Activated naive CD8-positive, alpha-beta T cell treated with anti-CD3 and anti-CD28 coated beads for 36 hours (primary cell): ENCODE results near the gene BARHL1. TPM values are rescaled to one million over a fixed set of nuclear protein-coding genes. Genes with fewer than 3 reads are reported as not detected.

Source experiments
- DNase-seq: peaks from one replicate; pipeline ENCODE4 v3.0.0; 2021
- H3K27ac Mint-ChIP-seq: one replicate; pipeline ENCODE4 v1.8.0; 2022; ENCODE audit warnings: mild to moderate bottlenecking, moderate library complexity, mixed read lengths
- H3K27me3 Mint-ChIP-seq: one replicate; pipeline ENCODE4 v1.8.0; 2022; ENCODE audit warnings: mild to moderate bottlenecking, mixed read lengths
- H3K36me3 Mint-ChIP-seq: one replicate; pipeline ENCODE4 v1.8.0; 2021; ENCODE audit warnings: mild to moderate bottlenecking, mixed read lengths
- H3K4me1 Mint-ChIP-seq: one replicate; pipeline ENCODE4 v1.8.0; 2021; ENCODE audit warnings: mixed read lengths
- H3K4me3 Mint-ChIP-seq: one replicate; pipeline ENCODE4 v1.8.0; 2022; ENCODE audit warnings: mild to moderate bottlenecking, moderate library complexity, mixed read lengths
- H3K9me3 Mint-ChIP-seq: one replicate; pipeline ENCODE4 v1.8.0; 2022; ENCODE audit warnings: mixed read lengths
- total RNA-seq, 2 experiments: library from RNA; stranded (reverse); gene quantifications; one replicate each; pipeline ENCODE4 v1.2.3, GENCODE V29; 2021

BARHL1 gene
- total RNA-seq, 2 experiments from 2014 or later = not detected

DNA sequence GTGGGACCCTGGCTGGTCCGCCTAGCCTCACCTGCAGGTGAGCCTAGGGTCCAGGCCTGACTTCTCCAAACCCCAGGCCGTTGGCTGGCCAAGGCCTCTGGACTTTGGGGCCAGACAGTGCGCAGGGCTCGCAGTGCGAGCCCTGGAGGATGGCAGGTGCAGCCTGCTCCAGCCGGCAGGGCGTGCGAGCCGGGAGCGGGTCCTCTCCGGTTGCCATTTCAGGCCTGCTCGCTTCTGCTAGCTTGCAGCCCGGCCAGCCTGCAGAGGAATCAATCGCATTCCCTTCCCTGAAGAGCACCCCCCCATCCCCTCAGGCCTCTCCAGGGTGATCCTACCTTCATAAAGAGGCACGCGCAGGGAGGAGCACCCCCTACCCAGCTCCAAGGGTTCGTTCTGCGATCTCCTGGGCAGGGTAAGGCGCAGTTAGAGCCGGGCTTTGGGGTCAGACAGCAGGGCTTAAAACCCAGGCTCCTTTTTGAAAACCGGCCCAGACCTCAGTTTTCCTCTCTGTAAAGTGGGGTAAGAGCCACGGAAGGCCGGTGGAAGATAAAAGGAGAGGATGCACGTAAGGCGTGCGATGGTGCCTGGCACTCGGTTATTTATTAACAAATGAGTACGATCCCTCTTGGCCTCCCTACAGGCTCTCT is 6.2 kb downstream of the BARHL1 start:
- H3K27ac Mint-ChIP-seq = no peak overlapping the region
- no peaks in the 10 kb centered on the region for H3K9me3 Mint-ChIP-seq
- H3K36me3 Mint-ChIP-seq = peaks cover 8% of the 10 kb centered on the region
- H3K4me3 Mint-ChIP-seq = no peak overlapping the region
- peaks cover 88% of the 10 kb centered on the region for H3K27me3 Mint-ChIP-seq
- DNase-seq = no peak
- H3K4me1 Mint-ChIP-seq = peaks cover 8% of the 10 kb centered on the region

DNA sequence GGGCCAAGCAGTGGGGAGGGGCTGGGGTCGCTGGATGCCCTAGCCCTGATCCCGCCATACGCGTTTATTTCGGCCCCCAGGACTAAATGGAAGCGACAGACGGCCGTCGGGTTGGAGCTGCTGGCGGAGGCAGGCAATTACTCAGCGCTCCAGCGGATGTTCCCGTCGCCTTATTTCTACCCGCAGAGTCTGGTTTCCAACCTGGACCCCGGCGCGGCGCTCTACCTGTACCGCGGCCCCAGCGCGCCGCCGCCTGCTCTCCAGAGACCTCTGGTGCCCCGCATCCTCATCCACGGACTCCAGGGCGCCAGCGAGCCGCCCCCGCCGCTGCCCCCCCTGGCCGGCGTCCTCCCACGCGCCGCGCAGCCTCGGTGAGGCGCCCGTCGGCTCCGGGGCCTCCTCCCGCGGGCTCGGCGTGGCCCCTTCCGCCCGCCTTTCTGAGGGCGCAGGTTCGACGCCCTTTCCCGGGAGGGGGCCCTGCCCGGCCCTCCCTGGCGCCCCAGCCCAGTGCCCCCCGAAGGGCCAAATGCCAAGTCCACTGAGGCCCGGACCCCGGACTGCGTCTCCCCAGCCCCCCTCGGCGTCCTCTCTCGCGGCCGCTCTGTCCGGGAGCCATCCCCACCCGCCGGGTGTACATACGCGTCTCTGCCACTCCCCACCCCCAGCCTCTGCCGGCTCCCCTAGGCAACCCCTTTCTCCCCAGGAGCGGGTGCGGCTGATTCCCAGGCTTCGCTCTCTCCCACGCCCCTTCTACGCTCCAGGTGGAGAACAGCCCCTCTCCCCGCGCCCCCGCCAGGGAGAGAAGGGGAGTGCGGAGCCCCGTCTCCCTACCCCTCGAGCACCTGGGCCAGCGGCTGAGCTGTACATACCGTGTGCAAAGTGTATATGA is 7.0 kb downstream of the BARHL1 start:
- Mint-ChIP-seq H3K27ac (no peak overlapping the region), H3K4me3 (no peak overlapping the region), H3K36me3 (peaks cover 13% of the 10 kb centered on the region), H3K27me3 (peaks cover 80% of the 10 kb centered on the region), H3K4me1 (peaks cover 8% of the 10 kb centered on the region), H3K9me3 (no peaks in the 10 kb centered on the region)
- no peak for DNase-seq

DNA sequence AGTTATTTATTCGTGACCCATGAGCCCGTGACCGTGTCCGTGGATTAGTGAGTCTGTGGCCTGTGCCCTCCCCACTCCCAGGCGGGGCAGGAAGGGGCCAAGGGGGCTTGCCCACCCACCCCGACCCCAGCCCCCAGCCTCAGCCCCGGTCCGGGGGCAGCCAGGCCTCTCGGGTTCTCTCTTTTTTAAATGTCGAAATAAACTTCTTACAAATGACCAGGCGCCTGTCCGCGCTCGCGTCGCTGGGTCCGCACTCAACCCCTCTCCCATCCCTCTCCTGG is 7.6 kb downstream of the BARHL1 start:
- no peak for DNase-seq
- Mint-ChIP-seq H3K4me1 (peaks cover 8% of the 10 kb centered on the region), H3K9me3 (no peaks in the 10 kb centered on the region), H3K27ac (no peak overlapping the region), H3K36me3 (peaks cover 18% of the 10 kb centered on the region), H3K27me3 (peaks cover 74% of the 10 kb centered on the region), H3K4me3 (no peak overlapping the region)

DNA sequence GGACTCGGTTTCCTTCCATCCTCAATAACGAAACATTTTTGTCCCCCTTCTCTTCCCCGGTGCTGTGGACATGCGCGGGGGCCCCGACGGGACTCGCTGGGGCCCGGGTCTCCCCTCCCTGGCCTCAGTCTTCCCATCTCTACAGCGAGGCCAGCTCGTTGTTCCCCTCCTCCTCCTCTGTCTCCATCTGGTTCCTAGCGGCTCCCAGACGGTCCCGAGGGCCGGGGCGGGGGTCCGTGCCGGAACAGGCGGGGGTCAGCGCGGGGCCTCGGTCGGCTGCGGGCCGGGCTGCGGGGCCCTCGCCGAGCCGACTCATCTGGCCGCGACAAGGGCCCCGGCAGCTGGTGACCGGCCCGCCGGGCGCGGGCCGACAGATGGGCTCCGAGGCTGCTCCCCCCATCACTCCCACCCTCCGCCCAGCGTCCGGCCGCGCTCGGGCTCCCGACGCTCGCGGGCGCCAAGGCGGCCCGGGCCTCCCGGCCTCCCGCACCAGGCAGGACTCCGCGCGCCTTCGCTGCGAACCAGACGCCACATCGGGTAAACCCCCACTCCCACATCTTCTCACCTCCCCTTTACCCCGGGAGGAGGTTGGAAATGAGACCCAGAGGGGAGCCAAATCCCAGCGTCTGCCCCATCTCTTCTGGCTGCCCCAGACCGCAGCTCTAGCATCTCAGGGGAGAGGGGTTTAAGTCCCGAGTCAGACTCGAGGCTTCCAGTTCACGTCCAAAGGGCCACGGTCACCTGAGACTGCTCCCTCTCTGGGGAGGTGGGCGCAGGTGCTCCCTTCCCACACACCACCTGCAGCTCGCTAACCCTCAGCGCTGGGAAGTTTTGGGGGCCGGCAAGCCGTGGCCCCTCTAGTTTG is 8.1 kb downstream of the BARHL1 start:
- DNase-seq = no peak
- H3K9me3 Mint-ChIP-seq = no peaks in the 10 kb centered on the region
- H3K27me3 Mint-ChIP-seq = peaks cover 68% of the 10 kb centered on the region
- H3K36me3 Mint-ChIP-seq = peaks cover 21% of the 10 kb centered on the region
- no peak overlapping the region for H3K4me3 Mint-ChIP-seq
- H3K27ac Mint-ChIP-seq = no peak overlapping the region
- peaks cover 8% of the 10 kb centered on the region for H3K4me1 Mint-ChIP-seq

DNA sequence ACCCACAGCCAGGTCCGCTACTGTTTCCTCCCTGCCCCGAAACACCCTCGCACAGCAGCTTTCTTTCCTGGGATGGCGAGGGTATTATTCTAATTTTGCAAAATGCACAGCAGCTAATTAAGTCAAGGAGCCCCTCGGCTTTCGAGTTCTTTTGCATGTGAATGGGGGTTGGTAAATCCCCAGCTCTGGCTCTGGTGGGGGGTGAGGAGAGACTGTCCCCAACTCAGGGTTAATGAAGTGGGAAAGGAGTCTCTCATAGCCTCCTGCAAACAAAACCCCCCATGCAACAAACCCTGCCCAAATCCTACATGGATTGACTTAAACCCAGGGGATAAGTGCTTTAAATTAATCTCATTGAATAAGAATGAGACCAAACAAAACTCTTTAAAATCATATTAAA is 8.8 kb downstream of the BARHL1 start:
- Mint-ChIP-seq H3K4me3 (no peak overlapping the region), H3K27me3 (peaks cover 61% of the 10 kb centered on the region), H3K36me3 (peaks cover 27% of the 10 kb centered on the region), H3K9me3 (no peaks in the 10 kb centered on the region), H3K27ac (no peak overlapping the region), H3K4me1 (peaks cover 3% of the 10 kb centered on the region)
- DNase-seq = no peak

DNA sequence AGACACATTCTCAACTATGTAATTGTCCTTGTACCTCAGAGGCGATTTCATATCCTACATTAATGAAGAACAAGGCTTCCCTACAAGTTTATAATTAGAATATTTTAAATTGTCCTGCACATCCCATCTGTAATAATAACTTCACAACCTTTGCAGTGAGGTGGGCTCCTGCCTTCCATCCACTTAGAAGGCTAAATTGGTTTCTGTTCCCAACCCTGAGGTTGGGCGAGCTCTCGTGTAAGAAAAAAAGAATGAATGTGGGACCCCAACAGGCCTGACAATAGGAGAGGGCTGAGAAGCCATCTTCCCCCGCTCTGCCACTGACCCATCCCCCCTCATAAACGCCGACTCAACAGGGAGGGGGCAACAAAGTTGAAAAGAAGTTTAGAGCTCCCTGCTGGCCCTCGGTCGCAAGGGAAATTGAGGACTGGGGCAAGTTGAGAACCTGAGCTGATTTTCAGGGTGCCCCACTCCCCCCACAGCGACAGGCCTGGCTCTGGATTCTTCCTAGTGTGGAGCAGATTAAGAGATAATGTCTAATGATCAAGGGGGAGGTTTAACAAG is 9.4 kb downstream of the BARHL1 start:
- no peak overlapping the region for H3K4me3 Mint-ChIP-seq
- H3K36me3 Mint-ChIP-seq = peaks cover 33% of the 10 kb centered on the region
- H3K9me3 Mint-ChIP-seq = no peaks in the 10 kb centered on the region
- H3K27me3 Mint-ChIP-seq = peaks cover 56% of the 10 kb centered on the region
- H3K27ac Mint-ChIP-seq = no peak overlapping the region
- no peaks in the 10 kb centered on the region for H3K4me1 Mint-ChIP-seq
- DNase-seq = no peak

DNA sequence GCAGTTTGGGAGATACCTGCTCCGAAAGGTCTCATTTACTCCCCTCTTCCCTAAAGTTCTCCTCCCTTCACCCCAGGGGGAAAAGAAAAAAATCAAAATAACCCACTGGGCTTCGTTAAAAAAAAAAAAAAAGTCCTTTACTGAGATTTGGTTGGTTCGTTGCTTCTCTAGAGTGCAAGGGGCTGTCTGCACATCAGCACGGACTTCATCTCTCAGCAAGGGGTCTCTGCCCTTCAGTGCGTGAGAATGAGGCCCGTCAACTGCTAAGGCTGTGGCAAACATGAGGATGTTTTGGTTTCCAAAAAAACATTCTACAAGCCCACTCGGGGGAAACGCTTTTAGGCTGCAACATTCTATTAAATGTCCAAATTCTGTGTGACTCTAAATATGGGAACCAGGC is 10.0 kb downstream of the BARHL1 start:
- H3K4me1 Mint-ChIP-seq = no peaks in the 10 kb centered on the region
- DNase-seq = no peak
- peaks cover 33% of the 10 kb centered on the region for H3K36me3 Mint-ChIP-seq
- no peak overlapping the region for H3K4me3 Mint-ChIP-seq
- H3K9me3 Mint-ChIP-seq = no peaks in the 10 kb centered on the region
- H3K27me3 Mint-ChIP-seq = peaks cover 49% of the 10 kb centered on the region
- H3K27ac Mint-ChIP-seq = no peak overlapping the region

DNA sequence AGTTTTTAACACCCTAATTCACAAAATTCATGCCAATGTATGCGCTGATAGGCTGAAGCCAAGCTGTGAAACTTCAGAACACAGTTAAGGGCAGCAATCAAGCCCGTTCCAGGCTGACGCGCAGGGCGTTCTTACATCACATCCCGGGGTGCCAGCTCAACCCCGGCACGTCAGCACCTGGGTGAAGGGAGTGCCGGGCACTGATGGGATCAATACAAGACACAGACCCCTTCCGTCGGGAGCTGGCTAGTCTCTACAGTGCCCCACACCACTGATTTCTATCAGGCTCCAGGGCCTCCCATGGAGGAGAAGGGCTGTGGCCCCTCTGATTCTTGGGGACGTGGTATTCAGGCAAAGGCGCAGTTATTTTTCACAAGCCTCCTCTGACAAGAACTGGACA is 12.0 kb downstream of the BARHL1 start:
- peaks cover 31% of the 10 kb centered on the region for H3K27me3 Mint-ChIP-seq
- H3K27ac Mint-ChIP-seq = no peak overlapping the region
- DNase-seq = no peak
- no peaks in the 10 kb centered on the region for H3K9me3 Mint-ChIP-seq
- peaks cover 46% of the 10 kb centered on the region for H3K36me3 Mint-ChIP-seq
- no peak overlapping the region for H3K4me3 Mint-ChIP-seq
- no peaks in the 10 kb centered on the region for H3K4me1 Mint-ChIP-seq

DNA sequence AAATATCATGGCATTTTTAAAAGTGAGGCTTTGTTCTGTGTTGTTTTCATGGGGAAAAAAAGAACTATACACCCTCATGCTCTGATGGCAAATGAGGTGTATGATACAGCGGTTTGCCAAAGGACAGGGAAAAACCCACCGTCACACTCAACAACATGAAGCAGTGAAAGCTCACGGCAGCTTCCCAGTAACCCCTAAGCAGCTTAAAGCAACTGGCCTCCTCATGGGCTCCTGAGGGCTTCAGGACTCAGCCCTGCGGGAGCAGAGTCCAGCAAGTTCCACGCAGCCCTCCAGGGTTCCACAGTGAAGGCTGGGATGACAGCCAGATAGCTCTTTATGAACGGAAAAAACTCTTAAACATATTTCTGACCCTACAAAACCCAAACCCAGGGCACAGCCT is 12.9 kb downstream of the BARHL1 start:
- H3K36me3 Mint-ChIP-seq = peaks cover 53% of the 10 kb centered on the region
- H3K4me3 Mint-ChIP-seq = no peak overlapping the region
- no peak for DNase-seq
- H3K9me3 Mint-ChIP-seq = no peaks in the 10 kb centered on the region
- H3K4me1 Mint-ChIP-seq = no peaks in the 10 kb centered on the region
- no peak overlapping the region for H3K27ac Mint-ChIP-seq
- H3K27me3 Mint-ChIP-seq = peaks cover 23% of the 10 kb centered on the region

DNA sequence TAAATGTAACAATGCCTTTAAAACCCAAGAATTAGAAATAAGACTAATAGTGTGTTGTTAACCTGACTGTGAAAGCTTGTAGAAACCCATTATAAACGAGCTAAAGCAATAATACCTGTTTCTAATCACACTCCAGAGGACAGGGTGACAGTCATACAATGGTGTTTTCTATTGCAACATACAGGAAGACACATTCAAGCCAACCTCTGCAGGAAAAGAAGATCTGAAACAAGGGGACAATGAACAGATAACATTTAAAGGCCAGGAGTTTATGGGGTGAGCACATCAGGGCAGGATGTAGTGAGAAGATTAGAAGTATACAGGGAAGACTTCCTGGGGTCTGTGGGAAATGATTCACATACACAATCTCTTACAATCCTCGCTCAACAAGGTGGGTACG is 13.8 kb downstream of the BARHL1 start:
- no peak for DNase-seq
- Mint-ChIP-seq H3K27me3 (peaks cover 16% of the 10 kb centered on the region), H3K9me3 (no peaks in the 10 kb centered on the region), H3K4me1 (no peaks in the 10 kb centered on the region), H3K27ac (no peak overlapping the region), H3K4me3 (no peak overlapping the region), H3K36me3 (peaks cover 61% of the 10 kb centered on the region)

DNA sequence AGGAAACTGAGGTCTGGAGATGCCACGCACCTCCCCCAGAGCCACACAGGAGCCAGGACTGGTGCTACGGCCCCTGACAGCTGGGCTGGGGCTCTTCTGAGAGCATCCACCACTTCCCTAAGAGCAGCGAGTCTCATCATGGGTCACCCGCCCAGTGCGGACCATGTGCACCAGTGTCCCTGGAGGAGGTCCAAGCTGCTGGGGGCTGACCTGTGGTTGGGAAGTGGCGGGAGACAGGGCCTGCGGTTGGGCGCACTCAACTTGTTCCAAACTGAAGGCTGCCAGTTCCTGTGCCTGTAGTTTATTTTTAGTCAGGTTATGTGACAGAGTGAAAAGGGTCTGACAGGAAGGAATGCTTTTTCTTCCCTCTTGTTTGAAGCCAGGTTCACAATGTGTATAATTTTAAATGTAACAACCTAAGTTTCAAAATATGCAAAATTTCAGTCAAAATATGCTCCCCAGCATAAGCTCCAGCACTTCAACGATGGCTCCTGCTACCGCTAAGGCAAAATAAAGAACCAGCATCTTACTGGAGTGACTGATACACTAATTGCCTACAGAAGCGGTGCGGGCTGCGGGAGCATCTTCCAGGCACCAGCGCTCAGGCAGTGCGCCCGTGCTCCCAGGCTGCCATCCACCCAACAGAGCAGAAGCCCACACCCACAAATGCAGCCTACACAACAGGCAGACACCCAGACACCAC is 14.8 kb downstream of the BARHL1 start:
- H3K4me1 Mint-ChIP-seq = no peaks in the 10 kb centered on the region
- no peak for DNase-seq
- H3K27ac Mint-ChIP-seq = no peak overlapping the region
- H3K36me3 Mint-ChIP-seq = peaks cover 67% of the 10 kb centered on the region
- H3K4me3 Mint-ChIP-seq = no peak overlapping the region
- H3K27me3 Mint-ChIP-seq = peaks cover 6% of the 10 kb centered on the region
- no peaks in the 10 kb centered on the region for H3K9me3 Mint-ChIP-seq

DNA sequence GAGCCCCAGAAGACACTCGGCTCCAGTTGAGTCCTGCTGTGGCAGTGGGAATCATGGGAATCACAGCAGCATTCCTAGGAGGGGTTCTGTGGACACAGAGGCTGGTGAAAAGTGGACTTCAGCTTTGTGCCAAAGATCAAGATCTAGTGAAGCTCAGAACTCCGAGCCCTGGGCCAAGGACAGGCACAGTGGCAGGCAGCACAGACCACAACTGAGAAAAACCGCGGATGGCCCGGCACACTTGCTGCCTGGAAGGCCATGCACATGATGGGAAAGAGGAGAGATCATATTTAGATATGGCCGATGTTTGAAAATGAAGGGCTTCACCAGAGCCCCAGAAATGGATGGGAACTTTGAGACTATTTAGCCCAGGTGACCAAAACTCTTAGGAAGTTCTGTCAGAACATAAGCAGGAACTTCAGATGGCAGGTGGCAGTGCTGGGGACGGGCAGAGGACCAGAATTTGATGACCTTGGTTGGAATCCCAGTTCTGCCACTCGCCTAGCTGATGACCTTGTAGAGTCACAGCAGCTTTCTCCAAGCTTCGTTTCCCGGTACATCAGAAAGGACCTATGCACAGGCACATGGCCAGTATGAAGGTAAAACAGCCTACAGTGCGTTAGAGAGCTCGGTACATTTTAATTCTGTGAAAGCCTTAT is 18.0 kb downstream of the BARHL1 start:
- Mint-ChIP-seq H3K27me3 (no peaks in the 10 kb centered on the region), H3K27ac (no peak overlapping the region)
- no peak for DNase-seq

DNA sequence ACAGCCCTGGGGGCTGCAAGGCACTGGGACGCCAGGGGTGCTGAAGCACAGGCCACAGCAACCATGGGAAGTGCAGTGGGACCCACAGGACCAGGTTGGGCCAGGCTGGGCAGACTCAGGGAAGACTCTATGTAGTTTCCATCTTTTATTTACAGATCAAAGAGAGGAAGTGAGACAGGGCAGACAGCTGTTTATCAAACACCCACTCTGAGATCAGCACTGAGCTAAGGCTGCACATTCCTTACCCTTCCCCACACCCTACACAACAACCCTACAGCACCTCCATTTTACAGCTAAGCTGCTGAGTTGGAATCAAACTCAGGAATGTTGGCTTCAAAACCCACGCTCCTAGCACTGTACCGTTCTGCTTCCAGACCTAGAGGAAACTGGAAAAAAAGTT is 19.8 kb downstream of the BARHL1 start:
- Mint-ChIP-seq H3K27ac (no peak overlapping the region), H3K9me3 (no peaks in the 10 kb centered on the region), H3K27me3 (no peaks in the 10 kb centered on the region), H3K4me1 (peaks cover 5% of the 10 kb centered on the region), H3K36me3 (peaks cover 64% of the 10 kb centered on the region), H3K4me3 (no peak overlapping the region)
- DNase-seq = no peak

More for the DNA sequence above, 18.0 kb downstream of the BARHL1 start:
- Mint-ChIP-seq H3K9me3 (no peaks in the 10 kb centered on the region), H3K36me3 (peaks cover 65% of the 10 kb centered on the region), H3K4me1 (peaks cover 5% of the 10 kb centered on the region), H3K4me3 (no peak overlapping the region)

DNA sequence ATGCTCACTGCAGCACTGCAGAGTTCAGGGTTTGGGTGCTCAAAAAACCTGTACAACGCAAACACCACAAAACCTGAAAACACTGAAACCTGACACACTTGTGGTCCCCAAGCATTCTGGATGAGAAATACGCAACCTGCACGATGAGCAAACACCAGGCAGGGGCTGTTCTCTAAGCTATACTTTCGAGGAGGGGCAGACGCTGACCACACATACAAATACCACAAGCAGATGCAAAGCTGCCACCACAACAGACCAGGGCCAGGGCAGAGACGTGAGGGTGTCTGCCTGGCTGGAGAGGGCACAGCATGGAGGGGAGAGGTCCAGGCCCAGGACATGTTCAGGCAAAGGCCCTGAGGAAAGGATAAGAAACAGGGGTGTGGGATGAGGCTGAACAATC is 23.0 kb downstream of the BARHL1 start:
- Mint-ChIP-seq H3K9me3 (no peaks in the 10 kb centered on the region), H3K36me3 (peaks cover 56% of the 10 kb centered on the region), H3K4me1 (peaks cover 5% of the 10 kb centered on the region), H3K27ac (no peak overlapping the region), H3K4me3 (no peak overlapping the region), H3K27me3 (no peaks in the 10 kb centered on the region)
- no peak for DNase-seq
